H1 (cell line): ENCODE data around the gene SLC7A5. TPM values are rescaled to one million over a fixed set of nuclear protein-coding genes. Genes with fewer than 3 reads are reported as not detected.
"Not testable (repeated sequence)": the region's sequence is repeated elsewhere in the genome, so short reads cannot be mapped to it uniquely, and the experiment has no call there.

ENCODE experiments used
- CTCF ChIA-PET: fragments of 300-600 bp; sonication (Branson Sonifier 250); formaldehyde crosslinking; loops from one replicate; lab custom pipeline; 2021; ENCODE audit not compliant: partially characterized antibody; lab: Charles Lee
- POLR2A ChIA-PET: fragments of 300-600 bp; sonication (Branson Sonifier 250); formaldehyde crosslinking; loops from one replicate; lab custom pipeline; 2021; ENCODE audit warnings: inconsistent platforms; ENCODE audit not compliant: partially characterized antibody; lab: Charles Lee
- DNase-seq, 2 experiments: peaks; one replicate each; pipeline versions ENCODE4 v3.0.0 to v3.0.0-alpha.2; 2010 to 2022; ENCODE audit warnings: low spot score in 2 of 2, low read depth in 1 of 2, mixed read lengths in 1 of 2
- FAIRE-seq: peaks from 2 replicates; lab custom pipeline; 2011; peaks lifted over from hg19 to GRCh38; lab: Jason Lieb, UNC
- H2AFZ ChIP-seq: 2 replicates; pipeline ENCODE4 v1.8.1; 2012; ENCODE audit warnings: low read length, inconsistent platforms
- H2AK5ac ChIP-seq: 2 replicates; pipeline ENCODE4 v1.6.1; 2013; ENCODE audit warnings: low read depth, low read length
- H2BK120ac ChIP-seq: replicated peaks from 2 replicates; pipeline ENCODE3; 2013; ENCODE audit warnings: low read depth, low read length, inconsistent platforms
- H2BK12ac ChIP-seq: 2 replicates; pipeline ENCODE4 v1.6.1; 2013; ENCODE audit warnings: low read depth, low read length
- H2BK15ac ChIP-seq: 2 replicates; pipeline ENCODE4 v1.6.1; 2013; ENCODE audit warnings: low read length
- H2BK20ac ChIP-seq: 2 replicates; pipeline ENCODE4 v1.6.1; 2013; ENCODE audit warnings: low read length
- H2BK5ac ChIP-seq: 2 replicates; pipeline ENCODE4 v1.6.1; 2013; ENCODE audit warnings: low read depth, low read length
- H3K14ac ChIP-seq: 2 replicates; pipeline ENCODE4 v1.6.1; 2013; ENCODE audit warnings: inconsistent platforms; ENCODE audit not compliant: insufficient read length
- H3K18ac ChIP-seq: 2 replicates; pipeline ENCODE4 v1.6.1; 2013; ENCODE audit warnings: low read length; ENCODE audit errors: extremely low read depth
- H3K23ac ChIP-seq: 2 replicates; pipeline ENCODE4 v1.6.1; 2013; ENCODE audit warnings: inconsistent platforms; ENCODE audit not compliant: insufficient read length
- H3K23me2 ChIP-seq: 2 replicates; pipeline ENCODE4 v1.6.1; 2013; ENCODE audit warnings: low read depth, low read length
- H3K27ac ChIP-seq: 2 replicates; pipeline ENCODE4 v1.6.1; 2011; ENCODE audit warnings: low read depth, low read length, inconsistent platforms
- H3K27me3 ChIP-seq, 4 experiments: replicated peaks in 1 of 4; 1 replicate in 1 of 4; 2 replicates in 3 of 4; pipeline versions ENCODE4 v1.6.1 to v1.8.1; 2011 to 2013; ENCODE audit warnings: low read length in 3 of 4, mild to moderate bottlenecking in 3 of 4, inconsistent platforms in 2 of 4, mixed read lengths in 2 of 4, moderate library complexity in 1 of 4; ENCODE audit not compliant: control insufficient read depth in 3 of 4, insufficient read depth in 3 of 4; ENCODE audit errors: extremely low read depth in 1 of 4
- H3K36me3 ChIP-seq, 4 experiments: 2 replicates each; pipeline versions ENCODE4 v1.6.1 to v1.8.1; 2011 to 2013; ENCODE audit warnings: mild to moderate bottlenecking in 4 of 4, low read length in 3 of 4, moderate library complexity in 2 of 4, control low read depth in 1 of 4, inconsistent platforms in 1 of 4; ENCODE audit not compliant: insufficient read depth in 4 of 4, control insufficient read depth in 2 of 4
- H3K4ac ChIP-seq: replicated peaks from 2 replicates; pipeline ENCODE3; 2013; ENCODE audit warnings: low read length, low read depth, mixed read lengths, inconsistent platforms; ENCODE audit not compliant: insufficient read length
- H3K4me1 ChIP-seq, 4 experiments: replicated peaks in 1 of 4; 1 replicate in 1 of 4; 2 replicates in 3 of 4; pipeline versions ENCODE4 v1.6.1 to v1.8.1; 2011 to 2013; ENCODE audit warnings: low read length in 3 of 4, inconsistent platforms in 2 of 4, mixed read lengths in 1 of 4; ENCODE audit not compliant: insufficient read depth in 4 of 4, control insufficient read depth in 3 of 4
- H3K4me2 ChIP-seq, 2 experiments: 2 replicates each; pipeline versions ENCODE4 v1.6.1 to v1.8.1; 2011 to 2013; ENCODE audit warnings: low read depth in 2 of 2, low read length in 2 of 2, control low read depth in 1 of 2, inconsistent platforms in 1 of 2, mild to moderate bottlenecking in 1 of 2; ENCODE audit not compliant: insufficient read depth in 1 of 2
- H3K4me3 ChIP-seq, 4 experiments: fragments of 200-600, 300-600 bp in 1 of 4; sonication (generic), shearing (Covaris generic), sonication (Bioruptor Twin) in 1 of 4; 2 replicates each; pipeline versions ENCODE4 v1.5.1 to v1.8.1; 2011 to 2016; ENCODE audit warnings: low read length in 4 of 4, low read depth in 3 of 4, control low read depth in 2 of 4, inconsistent platforms in 2 of 4, mild to moderate bottlenecking in 2 of 4, mixed read lengths in 1 of 4, moderate library complexity in 1 of 4; ENCODE audit not compliant: insufficient read depth in 2 of 4; ENCODE audit errors: extremely low read depth in 1 of 4
- H3K56ac ChIP-seq: replicated peaks from 2 replicates; pipeline ENCODE3; 2013; ENCODE audit warnings: low read depth, mild to moderate bottlenecking, mixed read lengths, low read length, inconsistent platforms; ENCODE audit not compliant: insufficient read length
- H3K79me1 ChIP-seq: 2 replicates; pipeline ENCODE4 v1.6.1; 2013; ENCODE audit warnings: low read depth, low read length, control low read depth
- H3K79me2 ChIP-seq, 2 experiments: 2 replicates each; pipeline versions ENCODE4 v1.6.1 to v1.8.1; 2012 to 2013; ENCODE audit warnings: low read length in 2 of 2, mild to moderate bottlenecking in 2 of 2, inconsistent platforms in 1 of 2; ENCODE audit not compliant: insufficient read depth in 2 of 2, control insufficient read depth in 1 of 2
- H3K9ac ChIP-seq, 4 experiments: replicated peaks in 1 of 4; 1 replicate in 1 of 4; 2 replicates in 3 of 4; pipeline versions ENCODE4 v1.6.1 to v1.8.1; 2011 to 2013; ENCODE audit warnings: low read depth in 3 of 4, low read length in 3 of 4, control low read depth in 2 of 4, mild to moderate bottlenecking in 2 of 4, moderate library complexity in 2 of 4, inconsistent platforms in 1 of 4; ENCODE audit errors: extremely low read depth in 1 of 4
- H3K9me3 ChIP-seq, 2 experiments: 2 replicates each; pipeline versions ENCODE4 v1.6.1 to v1.8.1; 2012 to 2013; ENCODE audit warnings: mild to moderate bottlenecking in 2 of 2, moderate library complexity in 2 of 2, control low read depth in 1 of 2, inconsistent platforms in 1 of 2, low read depth in 1 of 2, low read length in 1 of 2, mixed read lengths in 1 of 2; ENCODE audit not compliant: insufficient read depth in 2 of 2
- H4K20me1 ChIP-seq, 2 experiments: replicated peaks in 1 of 2; 2 replicates each; pipeline versions ENCODE3 to v1.8.1; 2011 to 2013; ENCODE audit warnings: inconsistent platforms in 2 of 2, low read length in 2 of 2, mild to moderate bottlenecking in 1 of 2; ENCODE audit not compliant: insufficient read depth in 2 of 2, control insufficient read depth in 1 of 2
- H4K5ac ChIP-seq: 2 replicates; pipeline ENCODE4 v1.6.1; 2013; ENCODE audit warnings: low read length, low read depth, mixed read lengths, inconsistent platforms; ENCODE audit not compliant: insufficient read length
- H4K8ac ChIP-seq: 2 replicates; pipeline ENCODE4 v1.8.0; 2013; ENCODE audit warnings: mild to moderate bottlenecking, moderate library complexity, low read length, inconsistent platforms; ENCODE audit not compliant: insufficient read depth; ENCODE audit errors: extremely low read depth
- H4K91ac ChIP-seq: replicated peaks from 2 replicates; pipeline ENCODE3; 2013; ENCODE audit warnings: low read length, mixed read lengths, inconsistent platforms; ENCODE audit not compliant: insufficient read length
- WGBS, 2 experiments: shearing (Covaris generic) in 1 of 2; methylation state at CpG; one replicate each; pipeline versions ENCODE4 v1.1.6 to v1.1.7; 2013 to 2015; ENCODE audit warnings: low lambda C conversion rate in 2 of 2, mixed read lengths in 2 of 2, inconsistent platforms in 1 of 2, low coverage in 1 of 2, missing lambda C conversion rate in 1 of 2; ENCODE audit not compliant: insufficient replicate concordance in 2 of 2, insufficient coverage in 1 of 2, insufficient read length in 1 of 2; ENCODE audit errors: extremely low coverage in 1 of 2, missing lambda C conversion rate in 1 of 2; 5-methylcytosine and 5-hydroxymethylcytosine counted together
- polyA plus RNA-seq, 7 experiments: library from polyadenylated mRNA; depleted of rRNA in 3 of 7; stranded (reverse) in 5 of 7; unstranded in 2 of 7; fragments of >200 nt in 5 of 7; fragments of 200-250 nt in 2 of 7; gene quantifications; 1 replicate in 5 of 7; 2 replicates in 1 of 7; 4 replicates in 1 of 7; pipeline versions ENCODE4 v1.2.1 to v1.2.3, GENCODE V29; 2011 to 2013; ENCODE audit warnings: missing spikeins in 2 of 7, mixed read lengths in 2 of 7
- total RNA-seq: library from RNA; stranded (reverse); fragmentation: NEBNext Ultra II Directional; extraction: Animal tissue kit (Norgen Biotek cat#: 25700); gene quantifications from 2 replicates; pipeline ENCODE4 v1.2.1, GENCODE V29; 2021

SLC7A5 gene
- total and polyA plus RNA-seq, 2 of the 8 experiments (the other 6 are each of a cell fraction or from before 2014, with no cell fraction given): 68.2 to 341 TPM

DNA sequence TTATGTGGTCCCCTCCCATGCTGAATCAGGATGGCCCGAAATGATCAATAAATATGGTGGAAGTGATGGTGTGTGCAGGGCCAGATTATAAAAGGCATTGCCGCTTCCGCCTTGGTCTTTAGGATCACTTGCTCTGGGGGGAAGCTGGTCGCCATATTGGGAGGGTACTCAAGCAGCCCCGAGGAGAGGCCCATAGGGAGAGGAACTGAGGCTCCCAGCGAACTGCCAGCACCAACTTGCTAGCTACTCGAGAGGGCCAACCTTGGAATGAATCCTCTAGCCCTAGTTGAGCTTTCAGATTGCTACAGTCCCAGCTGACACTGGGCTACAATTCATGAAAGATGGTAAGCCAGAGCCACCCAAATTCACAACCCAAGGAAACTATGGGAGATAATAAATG, 19.0 kb upstream of the SLC7A5 start:
- H2BK5ac ChIP-seq, H3K79me2 ChIP-seq, H4K5ac ChIP-seq, FAIRE-seq, H2BK12ac ChIP-seq, H3K4ac ChIP-seq, H3K4me2 ChIP-seq, H2BK120ac ChIP-seq, H3K79me1 ChIP-seq, DNase-seq, H3K56ac ChIP-seq, H3K18ac ChIP-seq, H2BK20ac ChIP-seq, H2BK15ac ChIP-seq, H3K23ac ChIP-seq, H3K9me3 ChIP-seq, H4K20me1 ChIP-seq, H3K4me3 ChIP-seq, H2AK5ac ChIP-seq, POLR2A ChIA-PET, H3K27me3 ChIP-seq, H3K36me3 ChIP-seq, H4K91ac ChIP-seq, H3K9ac ChIP-seq, H2AFZ ChIP-seq, H3K27ac ChIP-seq, H4K8ac ChIP-seq, H3K4me1 ChIP-seq, H3K14ac ChIP-seq, H3K23me2 ChIP-seq: not testable (repeated sequence)
- 90% methylated on average over 7 of the region's 7 CpGs; no CpG with 5 or more reads in 1 of the 2 experiments for WGBS, 2 experiments
- CTCF ChIA-PET: interaction anchor here (1.0 to 3.4 kb wide), 6 partner anchors 17 to 109 kb away, joined by 3 to 21 read pairs (median 3); no protein-coding TSS in a partner anchor

DNA sequence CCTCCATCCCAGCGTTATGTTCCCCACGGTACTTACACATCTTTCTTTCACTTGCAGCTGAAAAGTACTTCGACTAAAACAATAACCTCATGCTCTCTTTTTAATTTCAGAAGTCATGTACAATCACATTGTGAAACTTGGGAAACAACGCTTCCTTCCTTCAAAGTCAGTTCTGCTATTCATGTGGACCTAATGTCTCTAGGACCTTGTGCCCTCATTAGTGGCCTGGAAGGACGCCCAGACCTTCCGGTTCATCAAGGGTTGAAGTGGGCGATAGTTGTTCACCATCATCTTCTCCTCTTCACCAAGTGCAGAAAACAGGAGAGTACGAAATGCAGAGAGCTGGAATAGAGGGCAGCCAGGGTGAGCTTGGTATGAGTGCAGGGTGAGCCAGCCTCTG, 18.6 kb upstream of the SLC7A5 start:
- not testable (repeated sequence) for H3K4me3 ChIP-seq, H3K23me2 ChIP-seq, H4K20me1 ChIP-seq, H3K23ac ChIP-seq, H4K5ac ChIP-seq, H2BK120ac ChIP-seq, H2BK5ac ChIP-seq, H2BK15ac ChIP-seq, H3K14ac ChIP-seq, H3K9ac ChIP-seq, H3K4me2 ChIP-seq, H3K4ac ChIP-seq, H2AK5ac ChIP-seq, H2BK20ac ChIP-seq, H2AFZ ChIP-seq, H2BK12ac ChIP-seq, H4K91ac ChIP-seq, H3K56ac ChIP-seq, H3K79me2 ChIP-seq, H3K4me1 ChIP-seq, DNase-seq, H4K8ac ChIP-seq, H3K36me3 ChIP-seq, FAIRE-seq, H3K27ac ChIP-seq, H3K27me3 ChIP-seq, H3K9me3 ChIP-seq, H3K79me1 ChIP-seq, H3K18ac ChIP-seq
- POLR2A ChIA-PET: interaction anchor here (1.4 kb wide), 1 partner anchor 59 kb away, joined by 4 read pairs; no protein-coding TSS in a partner anchor
- CTCF ChIA-PET: interaction anchor here (1.0 to 3.4 kb wide), 3 partner anchors 37 to 68 kb away, joined by 3 to 21 read pairs (median 3); no protein-coding TSS in a partner anchor
- WGBS, 2 experiments: 98% methylated on average over 8 of the region's 8 CpGs; no CpG with 5 or more reads in 1 of the 2 experiments
